CD1c-positive myeloid dendritic cell (primary cell): Measurements from ENCODE around the gene DNASE2B.

Source experiments
- DNase-seq: peaks from one replicate; pipeline ENCODE4 v3.0.0-alpha.2; 2016; ENCODE audit errors: extremely low spot score

Gene DNASE2B

GRCh38 chr1:84374991-84375696 lies 23.1 kb upstream of the DNASE2B start:
- no peak for DNase-seq

DNA sequence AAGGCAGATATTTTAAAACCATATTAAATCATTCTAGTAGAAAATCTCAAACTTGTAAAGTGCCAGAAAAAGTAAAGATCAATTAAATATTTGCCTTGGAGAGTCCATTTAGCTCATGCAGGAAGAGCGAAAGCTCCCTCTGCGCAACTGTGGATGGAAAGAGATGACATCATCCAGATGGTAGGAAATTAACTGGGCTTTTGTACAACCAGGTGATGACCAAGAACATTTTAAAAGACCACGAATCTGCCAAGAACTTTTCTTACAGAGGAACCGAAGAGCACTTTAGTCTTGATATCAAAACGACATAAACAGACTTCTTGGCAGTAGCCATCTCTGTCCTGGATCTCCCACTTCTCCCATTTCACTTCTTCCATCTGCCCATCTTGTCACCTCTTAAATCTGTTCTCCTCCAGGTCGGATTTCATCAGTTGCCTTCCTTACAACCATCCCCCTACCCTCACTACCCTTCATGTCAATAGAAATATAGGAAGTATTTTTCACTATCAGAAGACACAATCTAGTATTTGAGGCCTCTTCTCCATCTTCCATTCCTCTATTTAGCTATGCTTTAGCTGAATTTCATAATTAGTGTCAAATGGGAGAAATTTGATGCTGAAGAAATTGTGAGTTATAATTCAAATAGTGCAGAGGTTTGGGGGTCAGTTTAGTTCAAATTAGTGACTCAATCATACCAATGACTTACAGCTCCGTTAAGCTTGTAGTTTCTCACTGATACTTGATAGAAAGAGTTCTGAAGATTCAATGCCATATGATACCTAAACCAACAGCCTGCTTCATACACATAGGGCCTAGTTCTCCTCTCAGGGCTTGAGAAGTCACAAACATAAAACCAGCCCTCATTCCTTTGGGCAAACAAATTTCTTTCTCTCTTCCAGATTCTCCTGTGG lies 22.0 kb upstream of the DNASE2B start:
- no peak for DNase-seq

GRCh38 chr1:84377480-84378095 lies 20.7 kb upstream of the DNASE2B start:
- no peak for DNase-seq

- peak; percentile 26 for DNase-seq
Observed at GRCh38 chr1:84379138-84379916, 19.0 kb upstream of the DNASE2B start.

GRCh38 chr1:84379917-84380180 lies 18.4 kb upstream of the DNASE2B start:
- DNase-seq, result no peak

DNA sequence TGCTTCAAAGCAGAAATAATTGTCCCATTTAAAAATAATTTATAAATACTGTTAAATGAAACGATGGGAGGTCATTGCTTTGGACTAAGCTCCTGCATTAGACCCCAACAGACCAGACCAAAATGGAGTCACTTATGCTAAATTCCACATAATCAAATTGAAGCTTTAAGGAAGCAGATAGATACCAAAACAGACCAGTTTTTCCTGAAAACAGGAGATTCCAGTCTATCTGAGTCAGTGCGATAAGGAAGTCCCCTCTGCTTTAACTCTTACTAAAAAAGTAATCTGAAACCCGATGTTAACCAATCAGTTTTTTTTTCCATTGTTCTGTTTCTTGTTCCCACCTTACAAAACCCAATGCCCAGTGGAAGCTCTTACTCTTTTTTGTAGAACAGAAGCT lies 16.2 kb upstream of the DNASE2B start:
- no peak for DNase-seq

- no peak for DNase-seq
Observed at GRCh38 chr1:84385347-84385746, 12.9 kb upstream of the DNASE2B start.

DNA sequence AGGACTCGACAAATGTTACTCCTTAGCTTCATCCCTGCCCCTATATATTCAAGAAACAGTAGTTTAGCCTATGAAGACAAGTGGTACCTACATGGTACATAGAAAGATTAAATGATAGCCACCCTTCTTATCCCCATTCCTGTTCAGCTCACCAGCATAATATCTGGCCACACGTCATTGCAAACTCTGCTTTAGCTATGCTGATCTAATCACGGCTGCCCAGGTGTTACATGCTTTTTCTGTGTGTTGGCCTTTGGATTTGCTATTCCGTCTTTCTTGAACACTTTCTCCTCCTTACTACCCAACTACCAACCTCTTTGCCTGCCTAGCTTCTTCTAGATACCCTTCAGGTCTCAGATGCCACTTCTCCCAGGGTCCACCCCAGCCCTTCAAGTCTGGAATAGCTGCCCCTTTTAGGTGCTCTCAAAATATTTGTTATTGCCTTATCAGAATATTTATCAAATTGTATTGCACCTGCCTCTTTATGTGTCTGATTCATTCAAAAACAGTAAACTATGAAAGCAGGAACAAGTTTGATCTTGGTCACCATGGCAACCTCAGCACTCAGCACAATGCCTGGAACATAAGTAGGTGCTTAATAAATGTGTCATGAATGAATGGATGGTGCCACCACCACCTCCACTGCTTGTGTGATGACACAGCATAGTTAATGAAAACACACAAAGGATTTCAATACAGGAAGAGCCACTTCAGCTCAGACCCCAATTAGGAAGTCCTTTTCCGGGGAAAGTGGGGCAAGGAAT lies 11.4 kb upstream of the DNASE2B start:
- DNase-seq, result peak; percentile 13

DNA sequence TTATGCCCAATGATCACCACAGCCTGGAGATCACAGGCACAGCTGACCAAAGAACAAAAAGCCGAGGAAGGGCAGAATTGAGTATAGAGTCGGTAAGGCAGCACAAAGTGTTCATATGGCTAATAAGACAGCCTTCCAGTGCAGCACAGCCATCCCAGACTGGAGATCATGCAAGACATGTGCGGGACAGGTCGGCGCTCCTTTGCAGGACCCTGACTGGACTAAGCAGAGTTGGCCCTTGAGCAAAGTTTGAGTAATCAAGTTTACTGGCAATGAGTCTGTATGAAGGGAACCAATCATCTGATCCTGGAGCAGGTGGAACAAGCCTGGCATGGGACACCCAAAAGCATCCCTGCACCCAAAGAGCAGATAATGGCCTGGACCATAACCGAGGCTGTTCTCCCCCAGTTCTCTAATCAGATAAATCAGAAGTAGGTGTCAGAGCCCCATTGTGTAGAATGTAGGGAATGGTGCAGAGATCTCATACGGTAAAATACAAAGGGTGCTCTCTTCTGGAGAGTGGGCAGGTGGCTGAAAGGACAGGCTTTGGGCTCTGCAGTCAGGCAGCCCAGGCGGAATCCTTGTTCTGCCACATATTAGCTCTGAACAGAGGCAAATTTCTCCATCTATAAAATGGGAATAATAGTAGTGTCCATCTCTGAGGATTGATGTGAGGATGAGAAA lies 10.7 kb upstream of the DNASE2B start:
- no peak for DNase-seq

DNA sequence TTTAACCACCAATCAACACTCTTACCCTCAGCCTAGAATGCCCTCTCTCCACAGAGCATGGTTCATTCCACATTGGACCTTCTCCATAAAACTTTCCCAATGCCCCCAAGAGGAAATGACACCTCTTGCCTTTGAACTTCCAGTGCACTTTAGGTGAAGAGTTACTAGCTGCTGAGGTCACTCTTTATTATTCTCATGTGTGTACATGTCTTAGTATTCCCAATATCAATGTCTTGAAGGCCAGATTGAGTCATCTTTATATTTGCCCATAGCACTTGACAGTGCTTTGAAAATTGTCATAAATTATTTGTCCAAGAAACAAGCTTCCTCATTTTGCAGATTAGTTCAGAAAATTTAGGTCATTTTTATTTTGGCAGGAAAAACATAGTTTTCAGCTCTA lies 8.1 kb upstream of the DNASE2B start:
- DNase-seq, result peak; percentile 51

GRCh38 chr1:84401156-84401555 lies 2.9 kb downstream of the DNASE2B start:
- no peak for DNase-seq

DNA sequence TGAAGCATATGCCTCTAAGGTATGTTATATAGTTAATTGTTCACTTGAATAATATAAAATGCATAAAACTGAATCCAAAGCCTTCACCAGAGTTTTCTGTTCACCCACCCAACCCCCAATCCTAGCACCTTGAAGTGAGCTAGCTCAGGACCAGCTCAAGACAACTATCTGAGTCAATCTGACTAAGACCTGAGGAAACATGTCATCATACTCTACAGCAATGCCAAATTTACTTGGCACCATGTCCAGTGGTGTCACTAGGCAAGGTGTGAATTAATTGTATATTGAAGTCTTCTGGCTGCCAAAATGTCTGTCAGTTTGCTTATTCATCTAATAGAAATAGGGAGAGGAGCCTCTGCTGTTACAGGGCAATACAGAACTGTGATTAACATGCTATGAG lies 3.8 kb downstream of the DNASE2B start:
- no peak for DNase-seq

GRCh38 chr1:84402501-84402900 lies 4.2 kb downstream of the DNASE2B start:
- DNase-seq, result no peak

DNA sequence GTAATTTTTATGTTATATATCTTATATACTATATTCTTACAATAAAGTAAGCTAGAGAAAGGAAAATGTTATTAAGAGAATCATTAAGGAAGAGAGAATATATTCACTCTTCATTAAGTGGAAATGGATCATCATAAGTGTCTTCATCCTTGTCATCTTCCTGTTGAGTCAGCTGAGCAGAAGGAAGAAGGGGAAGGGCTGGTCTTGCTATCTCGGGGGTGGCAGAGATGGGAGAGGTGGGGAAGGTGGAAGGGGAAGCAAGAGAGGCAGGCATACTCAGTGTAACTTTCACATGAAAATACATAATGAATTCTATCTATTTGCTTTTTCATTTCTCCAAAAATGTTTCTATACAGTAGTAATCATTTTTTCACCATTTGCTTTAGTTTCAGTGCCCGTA lies 5.1 kb downstream of the DNASE2B start:
- peak; percentile 29 for DNase-seq

- DNase-seq, result no peak
Observed at GRCh38 chr1:84406346-84406861, 8.1 kb downstream of the DNASE2B start.

- no peak for DNase-seq
Observed at GRCh38 chr1:84407524-84407923, 9.2 kb downstream of the DNASE2B start.

GRCh38 chr1:84407958-84408422 lies 9.7 kb downstream of the DNASE2B start:
- peak; percentile 30 for DNase-seq

DNA sequence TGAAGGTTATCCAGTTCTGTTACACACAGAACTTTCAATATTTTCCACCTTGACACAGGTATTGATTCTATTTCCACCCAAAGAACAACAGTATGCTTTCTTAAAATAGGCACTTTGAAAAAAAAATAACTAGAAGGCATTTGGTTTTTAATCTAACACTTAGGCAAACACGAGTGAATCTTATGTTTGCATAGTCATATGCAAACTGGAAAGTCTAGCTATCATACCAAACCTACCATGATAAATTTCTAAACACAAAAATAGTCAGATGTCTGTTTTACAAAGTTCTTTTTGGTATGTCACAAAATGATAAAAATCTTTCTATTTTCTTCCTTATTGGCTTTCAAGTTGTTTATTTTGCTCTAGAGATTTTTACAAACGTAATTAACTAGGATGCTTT lies 11.6 kb downstream of the DNASE2B start:
- no peak for DNase-seq

DNA sequence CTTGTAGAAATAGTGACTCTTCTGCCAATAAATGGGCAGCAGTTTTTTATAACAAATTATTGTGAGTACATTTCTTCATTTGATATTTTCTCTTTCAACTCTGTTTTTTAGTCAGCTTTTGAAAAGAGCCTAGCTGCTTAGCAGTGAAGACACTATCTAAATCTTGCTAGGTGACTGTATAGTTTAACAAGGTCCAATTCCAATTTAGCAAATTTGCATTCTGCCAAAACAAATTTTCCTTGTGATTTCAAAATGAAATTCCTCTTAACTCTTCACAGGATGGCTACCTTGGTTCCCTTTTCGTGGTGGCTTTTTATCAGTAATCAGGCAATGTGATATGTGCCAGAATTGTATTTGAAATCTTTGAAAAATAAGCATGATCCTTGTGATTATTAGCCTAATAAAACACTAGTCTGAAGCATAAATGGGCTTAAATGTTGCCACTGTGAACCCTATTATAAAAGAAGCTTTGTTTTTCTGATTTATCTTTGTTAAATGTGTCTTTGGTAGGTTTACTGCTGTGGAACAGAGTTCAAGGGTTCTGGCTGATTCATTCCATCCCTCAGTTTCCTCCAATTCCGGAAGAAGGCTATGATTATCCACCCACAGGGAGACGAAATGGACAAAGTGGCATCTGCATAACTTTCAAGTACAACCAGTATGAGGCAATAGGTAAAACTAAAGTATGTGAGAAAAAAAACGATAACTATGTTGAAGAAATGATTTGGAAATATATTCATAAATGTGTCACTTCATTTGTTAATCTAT lies 12.2 kb downstream of the DNASE2B start:
- DNase-seq, result no peak
